Endodermal cell (in vitro differentiated cells): ENCODE data around the gene DHRS7C. TPM values are rescaled to one million over a fixed set of nuclear protein-coding genes. Genes with fewer than 3 reads are reported as not detected.

Source experiments
- DNase-seq: peaks from one replicate; pipeline ENCODE4 v3.0.0-alpha.2; 2017
- H3K27ac ChIP-seq: 2 replicates; pipeline ENCODE4 v1.5.1; 2013; ENCODE audit warnings: mild to moderate bottlenecking, low read depth, low read length, moderate library complexity
- H3K27me3 ChIP-seq: 2 replicates; pipeline ENCODE4 v1.6.1; 2013; ENCODE audit warnings: mild to moderate bottlenecking, low read length, moderate library complexity; ENCODE audit not compliant: insufficient read depth, control insufficient read depth, poor library complexity, severe bottlenecking
- H3K36me3 ChIP-seq: 2 replicates; pipeline ENCODE4 v1.7.0; 2013; ENCODE audit warnings: mild to moderate bottlenecking, low read length, moderate library complexity; ENCODE audit not compliant: control insufficient read depth, insufficient read depth
- H3K4me1 ChIP-seq: one replicate; pipeline ENCODE4 v1.7.0; 2013; ENCODE audit warnings: low read length; ENCODE audit not compliant: control insufficient read depth, insufficient read depth
- H3K4me3 ChIP-seq: 2 replicates; pipeline ENCODE4 v1.5.1; 2013; ENCODE audit warnings: mild to moderate bottlenecking, low read length, moderate library complexity
- H3K9ac ChIP-seq: 2 replicates; pipeline ENCODE4 v1.6.1; 2013; ENCODE audit warnings: mild to moderate bottlenecking, low read length, moderate library complexity; ENCODE audit not compliant: poor library complexity, severe bottlenecking; ENCODE audit errors: extremely low read depth
- H3K9me3 ChIP-seq: 2 replicates; pipeline ENCODE4 v1.6.1; 2013; ENCODE audit warnings: mild to moderate bottlenecking, low read length, moderate library complexity; ENCODE audit not compliant: control insufficient read depth
- H3K27ac Mint-ChIP-seq: 2 replicates; pipeline ENCODE4 v1.8.0; 2020; ENCODE audit warnings: mixed read lengths
- H3K27me3 Mint-ChIP-seq: 2 replicates; pipeline ENCODE4 v1.8.0; 2021; ENCODE audit warnings: mild to moderate bottlenecking, mixed read lengths; ENCODE audit not compliant: insufficient read depth
- H3K36me3 Mint-ChIP-seq: 2 replicates; pipeline ENCODE4 v1.8.0; 2020; ENCODE audit warnings: low read depth, mixed read lengths
- H3K4me1 Mint-ChIP-seq: 2 replicates; pipeline ENCODE4 v1.8.0; 2020; ENCODE audit warnings: mixed read lengths
- H3K4me3 Mint-ChIP-seq: 2 replicates; pipeline ENCODE4 v1.8.0; 2020; ENCODE audit warnings: mild to moderate bottlenecking, moderate library complexity, mixed read lengths
- H3K9me3 Mint-ChIP-seq: 2 replicates; pipeline ENCODE4 v1.8.0; 2020; ENCODE audit warnings: mild to moderate bottlenecking, mixed read lengths
- CTCF ChIP-seq: fragments of 200-600 bp; sonication (generic); conservative IDR thresholded peaks from 2 replicates; pipeline ENCODE4 v1.5.0; 2021; ENCODE audit warnings: antibody characterized with exemption, mild to moderate bottlenecking
- WGBS, 2 experiments: methylation state at CpG; one replicate each; pipeline versions ENCODE4 v1.1.5 to v1.1.7; 2013; ENCODE audit warnings: missing lambda C conversion rate in 2 of 2, mixed read lengths in 1 of 2; ENCODE audit not compliant: insufficient coverage in 1 of 2, insufficient read length in 1 of 2; 5-methylcytosine and 5-hydroxymethylcytosine counted together
- total RNA-seq, 2 donors: library from RNA; stranded (reverse); fragmentation: NEBNext Ultra II Directional in 1 of 2; extraction: Animal tissue kit (Norgen Biotek cat#: 25700) in 1 of 2; gene quantifications; 2 replicates in 1 of 2; 3 replicates in 1 of 2; pipeline ENCODE4 v1.2.1, GENCODE V29; 2021

The DHRS7C gene
- total RNA-seq, 2 donors from 2014 or later, result not detected

GRCh38 chr17:9814337-9814945, 23.0 kb upstream of the DHRS7C start:
- no peaks in the 10 kb centered on the region for H3K36me3 ChIP-seq
- Mint-ChIP-seq H3K9me3 (peaks cover 2% of the 10 kb centered on the region), H3K27ac (no peak overlapping the region), H3K27me3 (peaks cover 31% of the 10 kb centered on the region), H3K4me1 (peaks cover 25% of the 10 kb centered on the region), H3K4me3 (no peak overlapping the region), H3K36me3 (no peaks in the 10 kb centered on the region)
- no peak for DNase-seq
- no peak for TF ChIP-seq CTCF
- H3K27ac ChIP-seq, result no peak overlapping the region
- H3K9ac ChIP-seq, result no peak overlapping the region
- peaks cover 17% of the 10 kb centered on the region for H3K4me1 ChIP-seq
- H3K27me3 ChIP-seq, result peaks cover 22% of the 10 kb centered on the region
- no peak overlapping the region for H3K4me3 ChIP-seq
- H3K9me3 ChIP-seq, result no peaks in the 10 kb centered on the region
- 82 to 86% methylated on average over 10 to 14 of the region's 14 CpGs for WGBS, 2 experiments

DNA sequence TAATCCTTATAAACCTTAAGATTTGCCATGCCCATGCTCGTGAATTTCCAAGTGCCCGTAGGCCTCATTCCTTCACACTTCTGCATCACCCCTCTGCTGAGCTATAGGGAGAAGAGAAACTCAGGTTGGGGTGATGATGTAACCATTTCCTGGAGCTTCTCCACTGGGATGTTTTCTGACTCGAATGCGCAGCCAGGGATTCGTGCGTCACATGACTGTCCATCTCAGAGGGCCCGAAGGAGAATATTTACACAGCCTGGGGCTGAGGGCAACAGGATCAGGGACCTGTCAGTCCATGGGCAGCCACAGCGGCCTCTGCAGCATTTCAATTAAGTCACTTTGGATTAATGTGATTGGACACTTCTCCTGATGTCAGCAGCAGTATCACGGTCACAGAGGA, 21.8 kb upstream of the DHRS7C start:
- Histone ChIP-seq H3K36me3 (no peaks in the 10 kb centered on the region), H3K9me3 (no peaks in the 10 kb centered on the region), H3K9ac (no peak overlapping the region), H3K27ac (no peak overlapping the region), H3K27me3 (peaks cover 26% of the 10 kb centered on the region), H3K4me1 (peaks cover 17% of the 10 kb centered on the region), H3K4me3 (no peak overlapping the region)
- no peak for DNase-seq
- no peaks in the 10 kb centered on the region for H3K36me3 Mint-ChIP-seq
- 91 to 96% methylated on average over 7 to 9 of the region's 9 CpGs for WGBS, 2 experiments
- no peak overlapping the region for H3K4me3 Mint-ChIP-seq
- peaks cover 3% of the 10 kb centered on the region for H3K9me3 Mint-ChIP-seq
- TF ChIP-seq CTCF, result no peak
- H3K27me3 Mint-ChIP-seq, result peaks cover 39% of the 10 kb centered on the region
- peaks cover 26% of the 10 kb centered on the region for H3K4me1 Mint-ChIP-seq
- no peak overlapping the region for H3K27ac Mint-ChIP-seq

- peaks cover 54% of the 10 kb centered on the region for H3K27me3 Mint-ChIP-seq
- Histone ChIP-seq H3K9ac (no peak overlapping the region), H3K36me3 (no peaks in the 10 kb centered on the region), H3K27ac (no peak overlapping the region), H3K4me1 (peaks cover 17% of the 10 kb centered on the region), H3K4me3 (no peak overlapping the region), H3K9me3 (no peaks in the 10 kb centered on the region), H3K27me3 (peaks cover 40% of the 10 kb centered on the region)
- peak; percentile 88 for DNase-seq
- H3K36me3 Mint-ChIP-seq, result no peaks in the 10 kb centered on the region
- peaks cover 26% of the 10 kb centered on the region for H3K4me1 Mint-ChIP-seq
- peaks cover 3% of the 10 kb centered on the region for H3K9me3 Mint-ChIP-seq
- no peak overlapping the region for H3K27ac Mint-ChIP-seq
- TF ChIP-seq CTCF, result no peak
- WGBS, 2 experiments, result 50 to 67% methylated on average over 9 to 11 of the region's 11 CpGs
- H3K4me3 Mint-ChIP-seq, result no peak overlapping the region
Observed at GRCh38 chr17:9811537-9811936, 20.1 kb upstream of the DHRS7C start.
